ENCODE results near the gene SETD2.

GRCh38 chr3:47016086-47016933, 147.6 kb downstream of the SETD2 start:
- no peak for TF ChIP-seq CTCF (IDR thresholded peaks at IDR 0.05; ENCODE audit: low read depth, low read length)
- TF ChIP-seq, protein P1, sequence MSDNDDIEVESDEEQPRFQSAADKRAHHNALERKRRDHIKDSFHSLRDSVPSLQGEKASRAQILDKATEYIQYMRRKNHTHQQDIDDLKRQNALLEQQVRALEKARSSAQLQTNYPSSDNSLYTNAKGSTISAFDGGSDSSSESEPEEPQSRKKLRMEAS (IDR thresholded peaks at IDR 0.05; ENCODE audit: low read depth, low read length): no peak
- no peak for TF ChIP-seq POLR2A (IDR thresholded peaks at IDR 0.05; ENCODE audit: extremely low read depth, insufficient read length)

Measured in NB4 (cell line).